ENCODE data around the gene PDE6B. TPM values are rescaled to one million over a fixed set of nuclear protein-coding genes. Genes with fewer than 3 reads are reported as not detected.

PDE6B gene
- total and polyA plus RNA-seq, 8 donors, result 7.6 to 21.1 (median 16.4) TPM

GRCh38 chr4:680091-680490 lies 54.7 kb downstream of the PDE6B start:
- peaks cover 7 to 35% of the 10 kb centered on the region in 2 donors for H3K4me1 ChIP-seq
- no peak overlapping the region for H3K4me3 ChIP-seq
- DNase-seq (peak in 1 of 4 donors; percentile 75), ATAC-seq (no peak)
- H3K9me3 ChIP-seq, result no peaks in the 10 kb centered on the region
- intact Hi-C loops (cut with DNase I), result no loop called here
- TF ChIP-seq, protein P1, sequence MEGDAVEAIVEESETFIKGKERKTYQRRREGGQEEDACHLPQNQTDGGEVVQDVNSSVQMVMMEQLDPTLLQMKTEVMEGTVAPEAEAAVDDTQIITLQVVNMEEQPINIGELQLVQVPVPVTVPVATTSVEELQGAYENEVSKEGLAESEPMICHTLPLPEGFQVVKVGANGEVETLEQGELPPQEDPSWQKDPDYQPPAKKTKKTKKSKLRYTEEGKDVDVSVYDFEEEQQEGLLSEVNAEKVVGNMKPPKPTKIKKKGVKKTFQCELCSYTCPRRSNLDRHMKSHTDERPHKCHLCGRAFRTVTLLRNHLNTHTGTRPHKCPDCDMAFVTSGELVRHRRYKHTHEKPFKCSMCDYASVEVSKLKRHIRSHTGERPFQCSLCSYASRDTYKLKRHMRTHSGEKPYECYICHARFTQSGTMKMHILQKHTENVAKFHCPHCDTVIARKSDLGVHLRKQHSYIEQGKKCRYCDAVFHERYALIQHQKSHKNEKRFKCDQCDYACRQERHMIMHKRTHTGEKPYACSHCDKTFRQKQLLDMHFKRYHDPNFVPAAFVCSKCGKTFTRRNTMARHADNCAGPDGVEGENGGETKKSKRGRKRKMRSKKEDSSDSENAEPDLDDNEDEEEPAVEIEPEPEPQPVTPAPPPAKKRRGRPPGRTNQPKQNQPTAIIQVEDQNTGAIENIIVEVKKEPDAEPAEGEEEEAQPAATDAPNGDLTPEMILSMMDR (IDR thresholded peaks at IDR 0.05), result no peak
- H3K27ac ChIP-seq, result no peak overlapping the region
- H3K27me3 ChIP-seq, result no peaks in the 10 kb centered on the region
- H3K36me3 ChIP-seq, result no peaks in the 10 kb centered on the region

- H3K4me1 ChIP-seq, result peaks cover 7 to 30% of the 10 kb centered on the region in 2 donors
- ATAC-seq, result peak; percentile 2
- no peaks in the 10 kb centered on the region for H3K27me3 ChIP-seq
- peak overlapping the region in 1 of 2 donors; percentile 33 for H3K27ac ChIP-seq
- no peaks in the 10 kb centered on the region for H3K9me3 ChIP-seq
- intact Hi-C loops (cut with DNase I), result no loop called here
- H3K4me3 ChIP-seq, result peak overlapping the region; percentile 27 to 48
- H3K36me3 ChIP-seq, result no peaks in the 10 kb centered on the region
- peak in 1 of 4 donors; percentile 83 for DNase-seq
- TF ChIP-seq, protein P1 (IDR thresholded peaks at IDR 0.05), result no peak
Measured at GRCh38 chr4:680551-680927, 55.2 kb downstream of the PDE6B start.

GRCh38 chr4:680928-681645 lies 55.7 kb downstream of the PDE6B start:
- DNase-seq, result peak in 3 of 4 donors; percentile 62 to 89 (median 69)

GRCh38 chr4:681736-682451 lies 56.5 kb downstream of the PDE6B start:
- H3K9me3 ChIP-seq, result no peaks in the 10 kb centered on the region
- H3K4me3 ChIP-seq, result no peak overlapping the region
- ATAC-seq (peak; percentile 4), DNase-seq (peak in 1 of 4 donors; percentile 88)
- intact Hi-C loops (cut with DNase I), result no loop called here
- TF ChIP-seq, protein P1 (IDR thresholded peaks at IDR 0.05), result no peak
- H3K27ac ChIP-seq, result no peak overlapping the region
- no peaks in the 10 kb centered on the region for H3K27me3 ChIP-seq
- peaks cover 10 to 28% of the 10 kb centered on the region in 2 donors for H3K4me1 ChIP-seq
- peaks cover 0 to 5% of the 10 kb centered on the region in 2 donors for H3K36me3 ChIP-seq

More at GRCh38 chr4:680928-681645, 55.7 kb downstream of the PDE6B start:
- peak overlapping the region in 1 of 2 donors; percentile 33 for H3K27ac ChIP-seq
- H3K27me3 ChIP-seq, result no peaks in the 10 kb centered on the region
- TF ChIP-seq, protein P1 (IDR thresholded peaks at IDR 0.05), result no peak
- intact Hi-C loops (cut with DNase I), result no loop called here
- peak overlapping the region; percentile 27 to 48 for H3K4me3 ChIP-seq
- H3K4me1 ChIP-seq, result peaks cover 7 to 25% of the 10 kb centered on the region in 2 donors
- H3K9me3 ChIP-seq, result no peaks in the 10 kb centered on the region
- H3K36me3 ChIP-seq, result peaks cover 0 to 5% of the 10 kb centered on the region in 2 donors
- peak; percentile 43 for ATAC-seq

Measured in left lung (tissue), 10 donors.